Measurements from ENCODE around the gene PADI1. TPM values are rescaled to one million over a fixed set of nuclear protein-coding genes. Genes with fewer than 3 reads are reported as not detected.

PADI1 gene
- total and polyA plus RNA-seq, 12 donors = 0.06 to 0.10 (median 0.08) TPM; not detected in 9

DNA sequence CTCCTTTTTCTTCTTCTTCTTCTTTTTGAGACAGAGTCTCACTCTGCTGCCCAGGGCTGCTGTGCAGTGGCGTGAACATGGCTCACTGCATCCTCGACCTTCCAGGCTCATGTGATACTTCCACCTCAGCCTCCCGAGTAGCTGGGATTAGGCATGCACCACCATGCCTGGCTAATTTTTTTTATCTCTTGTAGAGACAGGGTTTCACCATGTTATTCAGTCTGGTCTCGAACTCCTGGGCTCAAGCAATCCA, 13.0 kb upstream of the PADI1 start:
- no peak overlapping the region for H3K4me3 ChIP-seq
- no peak overlapping the region for H3K27ac ChIP-seq
- no peaks in the 10 kb centered on the region for H3K36me3 ChIP-seq (replicated peaks in 1 of 2)
- WGBS, 4 donors = 70 to 91% (median 78%) methylated on average over 4 of the region's 4 CpGs
- DNase-seq = peak in 1 of 7 donors; percentile 14
- intact Hi-C loops (cut with DNase I) = no loop called here
- no peak for TF ChIP-seq CTCF (IDR thresholded peaks at IDR 0.05)
- TF ChIP-seq POLR2A (IDR thresholded peaks at IDR 0.05) = no peak
- no peaks in the 10 kb centered on the region for H3K9me3 ChIP-seq (replicated peaks in 1 of 3)
- H3K27me3 ChIP-seq = no peaks in the 10 kb centered on the region
- no peaks in the 10 kb centered on the region for H3K4me1 ChIP-seq (replicated peaks in 1 of 2)

DNA sequence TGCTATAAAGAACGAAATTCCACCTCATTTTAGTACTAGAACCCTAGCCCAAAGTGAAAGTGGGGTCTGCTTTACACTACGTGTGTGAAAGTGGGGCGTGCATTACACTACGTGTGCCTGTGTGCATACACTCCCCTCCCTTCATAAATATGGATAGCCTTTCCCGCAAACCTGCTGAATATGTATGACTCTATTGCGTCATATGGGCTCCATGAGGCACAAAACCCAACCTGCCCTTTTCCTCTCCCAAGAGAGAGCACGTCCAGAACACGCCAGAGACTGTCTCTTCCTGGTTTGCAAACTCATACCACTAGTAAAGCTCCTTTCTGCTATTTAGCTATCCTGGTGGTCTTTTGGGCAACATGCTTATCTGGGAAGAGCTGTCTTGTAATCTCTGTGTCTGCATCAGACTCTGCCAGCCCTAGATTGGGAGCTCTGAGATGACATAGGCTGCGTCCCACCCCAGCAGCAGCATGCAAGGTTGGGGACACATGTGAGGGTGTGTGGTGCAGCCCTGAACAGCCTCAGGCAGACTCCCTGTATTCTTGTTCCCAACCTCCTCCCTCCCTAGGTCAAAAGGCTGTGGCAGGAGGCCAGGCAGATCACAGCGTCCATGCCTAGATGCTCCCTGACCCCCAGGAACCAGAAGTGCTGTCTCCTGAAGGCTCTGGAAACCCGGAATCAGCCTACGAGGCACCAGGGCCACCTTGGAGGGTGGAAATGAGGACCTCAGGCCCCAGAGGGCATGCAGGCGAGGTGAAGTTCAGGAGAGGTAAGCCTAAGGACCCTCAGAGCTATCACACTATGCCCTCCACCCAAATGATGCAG, 12.3 kb upstream of the PADI1 start:
- peak in 3 of 7 donors; percentile 6 to 39 (median 9) for DNase-seq
- H3K27ac ChIP-seq = no peak overlapping the region
- TF ChIP-seq CTCF (IDR thresholded peaks at IDR 0.05) (no peak), POLR2A (IDR thresholded peaks at IDR 0.05) (no peak)

GRCh38 chr1:17193222-17194132, 11.5 kb upstream of the PADI1 start:
- Histone ChIP-seq H3K36me3 (replicated peaks in 1 of 2) (no peaks in the 10 kb centered on the region), H3K9me3 (replicated peaks in 1 of 3) (no peaks in the 10 kb centered on the region), H3K27ac (no peak overlapping the region), H3K27me3 (no peaks in the 10 kb centered on the region), H3K4me1 (replicated peaks in 1 of 2) (no peaks in the 10 kb centered on the region), H3K4me3 (no peak overlapping the region)
- intact Hi-C loops (cut with DNase I) = no loop called here
- no peak for TF ChIP-seq CTCF (IDR thresholded peaks at IDR 0.05)
- no peak for TF ChIP-seq POLR2A (IDR thresholded peaks at IDR 0.05)
- WGBS, 4 donors = 81 to 83% (median 82%) methylated on average over 11 to 17 of the region's 17 CpGs
- DNase-seq = peak in 2 of 7 donors; percentile 5 to 12

More for the DNA sequence above, 12.3 kb upstream of the PADI1 start:
- intact Hi-C loops (cut with DNase I) = no loop called here
- no peaks in the 10 kb centered on the region for H3K4me1 ChIP-seq (replicated peaks in 1 of 2)
- no peaks in the 10 kb centered on the region for H3K9me3 ChIP-seq (replicated peaks in 1 of 3)
- 77 to 86% (median 78%) methylated on average over 11 to 13 of the region's 13 CpGs for WGBS, 4 donors
- no peaks in the 10 kb centered on the region for H3K27me3 ChIP-seq
- no peaks in the 10 kb centered on the region for H3K36me3 ChIP-seq (replicated peaks in 1 of 2)
- no peak overlapping the region for H3K4me3 ChIP-seq

DNA sequence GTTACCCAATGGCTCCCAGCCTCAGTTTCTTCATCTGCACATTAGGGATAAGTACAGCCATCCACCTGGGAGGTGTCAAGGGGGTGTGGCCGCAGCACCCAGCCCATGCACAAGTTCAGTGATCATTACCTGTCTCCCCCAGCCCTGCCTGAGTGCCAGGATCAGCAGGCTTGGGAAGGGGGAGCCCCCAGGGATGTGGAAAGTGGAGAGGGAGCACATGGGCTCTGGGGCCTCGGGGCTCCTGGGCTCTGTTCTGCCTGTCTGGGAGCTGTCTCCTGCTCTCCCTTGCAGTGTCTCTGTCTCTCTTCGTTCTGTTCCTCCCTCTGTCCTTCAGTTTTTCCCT, 10.8 kb upstream of the PADI1 start:
- 62 to 73% (median 67%) methylated on average over 3 of the region's 3 CpGs for WGBS, 4 donors
- no peaks in the 10 kb centered on the region for H3K36me3 ChIP-seq (replicated peaks in 1 of 2)
- H3K27me3 ChIP-seq = peaks cover 3% of the 10 kb centered on the region
- no peaks in the 10 kb centered on the region for H3K4me1 ChIP-seq (replicated peaks in 1 of 2)
- intact Hi-C loops (cut with DNase I) = no loop called here
- H3K27ac ChIP-seq = no peak overlapping the region
- no peaks in the 10 kb centered on the region for H3K9me3 ChIP-seq (replicated peaks in 1 of 3)
- H3K4me3 ChIP-seq = no peak overlapping the region
- peak in 1 of 7 donors; percentile 21 for DNase-seq
- TF ChIP-seq CTCF (IDR thresholded peaks at IDR 0.05) (no peak), POLR2A (IDR thresholded peaks at IDR 0.05) (no peak)

All from adrenal gland (tissue), 12 donors.